HepG2 (cell line): Measurements from ENCODE around the gene SPSB2. TPM values are rescaled to one million over a fixed set of nuclear protein-coding genes. Genes with fewer than 3 reads are reported as not detected.

Source experiments
- CREB3 ChIP-seq: sonication (generic); formaldehyde crosslinking; IDR thresholded peaks from 2 replicates; pipeline ENCODE4 v1.5.0; 2020; ENCODE audit warnings: missing genetic modification reagents
- DR1 ChIP-seq: sonication (generic); formaldehyde crosslinking; IDR thresholded peaks from 2 replicates; pipeline ENCODE4 v1.8.0; 2021; ENCODE audit warnings: mild to moderate bottlenecking, missing genetic modification reagents, inconsistent platforms
- HDAC6 ChIP-seq: fragments of 200-600 bp; sonication (generic); IDR thresholded peaks from 2 replicates; pipeline ENCODE4 v1.7.0; 2017; ENCODE audit warnings: mild to moderate bottlenecking, antibody characterized with exemption, low read length, low read depth
- IKZF5 ChIP-seq: IDR thresholded peaks from 2 replicates; pipeline ENCODE4 v1.6.1; 2018; ENCODE audit warnings: missing genetic modification reagents, mild to moderate bottlenecking, missing compliant biosample characterization
- JDP2 ChIP-seq: sonication (generic); formaldehyde crosslinking; IDR thresholded peaks from 2 replicates; pipeline ENCODE4 v1.8.1; 2022; ENCODE audit warnings: missing genetic modification reagents, borderline replicate concordance
- NR2C2 ChIP-seq: sonication (generic); formaldehyde crosslinking; IDR thresholded peaks from 2 replicates; pipeline ENCODE4 v1.4.0; 2020; ENCODE audit warnings: missing genetic modification reagents, mild to moderate bottlenecking, moderate library complexity, borderline replicate concordance
- RBM39 ChIP-seq: fragments of 200-400 bp; formaldehyde crosslinking; IDR thresholded peaks from one replicate; pipeline ENCODE4 v1.6.1; 2018; ENCODE audit warnings: antibody characterized with exemption, mild to moderate bottlenecking, low read depth, low read length; ENCODE audit not compliant: poor library complexity, severe bottlenecking
- SRSF4 ChIP-seq: fragments of 200-400 bp; formaldehyde crosslinking; IDR thresholded peaks from one replicate; pipeline ENCODE4 v1.6.1; 2018; ENCODE audit warnings: mild to moderate bottlenecking, low read depth, low read length, moderate library complexity; ENCODE audit not compliant: poor library complexity, severe bottlenecking
- ZNF256 ChIP-seq: sonication (generic); formaldehyde crosslinking; conservative IDR thresholded peaks from 2 replicates; pipeline ENCODE4 v1.4.0; 2020; ENCODE audit warnings: missing genetic modification reagents
- ZNF276 ChIP-seq: sonication (generic); formaldehyde crosslinking; IDR thresholded peaks from 2 replicates; pipeline ENCODE4 v1.4.0; 2020; ENCODE audit warnings: mild to moderate bottlenecking, low read depth, missing genetic modification reagents
- ZNF281 ChIP-seq: sonication (generic); formaldehyde crosslinking; IDR thresholded peaks from 2 replicates; pipeline ENCODE4 v1.4.0; 2020; ENCODE audit warnings: missing genetic modification reagents, borderline replicate concordance
- ZNF432 ChIP-seq: sonication (generic); formaldehyde crosslinking; IDR thresholded peaks from 2 replicates; pipeline ENCODE4 v1.5.0; 2020; ENCODE audit warnings: missing genetic modification reagents, mild to moderate bottlenecking, borderline replicate concordance
- ZNF513 ChIP-seq: sonication (generic); formaldehyde crosslinking; conservative IDR thresholded peaks from 2 replicates; pipeline ENCODE4 v1.5.0; 2020; ENCODE audit warnings: missing genetic modification reagents
- ZNF687 ChIP-seq: sonication (generic); formaldehyde crosslinking; IDR thresholded peaks from 2 replicates; pipeline ENCODE4 v1.5.1; 2020; ENCODE audit warnings: mild to moderate bottlenecking, missing genetic modification reagents, moderate library complexity
- polyA plus RNA-seq, 8 experiments: library from polyadenylated mRNA; depleted of rRNA in 3 of 8; stranded (reverse) in 7 of 8; unstranded in 1 of 8; fragments of >200 nt; fragmentation: Illumina TruSeq in 4 of 8; extraction: Trizol in 4 of 8; gene quantifications; 2 replicates each; pipeline versions ENCODE4 v1.2.1 to v1.2.3, GENCODE V29; 2011 to 2016; ENCODE audit warnings: low read depth in 4 of 8, missing spikeins in 1 of 8, mixed read lengths in 1 of 8; ENCODE audit not compliant: insufficient read depth in 1 of 8
- total RNA-seq, 5 experiments: library from RNA; depleted of rRNA; stranded (reverse); fragments of >200 nt; fragmentation: Illumina TruSeq; extraction: Trizol; gene quantifications; 2 replicates each; pipeline ENCODE4 v1.2.3, GENCODE V29; 2016; ENCODE audit warnings: low read depth in 1 of 5

The SPSB2 gene
- total and polyA plus RNA-seq, 2 of the 13 experiments (the other 11 are each of a cell fraction or from before 2014, with no cell fraction given), result 2.0 to 6.2 TPM

GRCh38 chr12:6829536-6830220, 43.4 kb downstream of the SPSB2 start (continued):
- TF ChIP-seq ZNF281 (CRISPR knock-in tag) (no peak), NR2C2 (0 out of 2 replicates have a peak, but pooled peaks have one; percentile 21), ZNF687 (CRISPR knock-in tag) (peak; percentile 68), JDP2 (no peak), HDAC6 (no peak), ZNF513 (CRISPR knock-in tag) (no peak), SRSF4 (no peak), ZNF276 (CRISPR knock-in tag) (0 out of 2 replicates have a peak, but pooled peaks have one; percentile 14), CREB3 (CRISPR knock-in tag) (0 out of 2 replicates have a peak, but pooled peaks have one; percentile 50), ZNF432 (CRISPR knock-in tag) (no peak), IKZF5 (CRISPR knock-in tag) (0 out of 2 replicates have a peak, but pooled peaks have one; percentile 3), DR1 (peak; percentile 30; the same call in 1 of the 2 replicates), RBM39 (no peak), ZNF256 (0 out of 2 replicates have a peak, but pooled peaks have one; percentile 55)
